Body of pancreas (tissue), 4 donors: Measurements from ENCODE around the gene MMRN1.

Experiments used
- CTCF ChIP-seq, 7 experiments: fragments of 450-650 bp in 4 of 7; fragments of 200-600 bp in 3 of 7; sonication (generic) in 3 of 7; IDR thresholded peaks; one replicate each; pipeline ENCODE4 v1.5.1; 2016 to 2019; ENCODE audit warnings: antibody characterized with exemption in 7 of 7
- POLR2A ChIP-seq, 3 donors: fragments of 450-650 bp; IDR thresholded peaks; one replicate each; pipeline ENCODE4 v1.6.1; 2016; ENCODE audit warnings: antibody characterized with exemption in 3 of 3, mild to moderate bottlenecking in 2 of 3

- no peak for TF ChIP-seq POLR2A (IDR thresholded peaks at IDR 0.05)
- no peak for TF ChIP-seq CTCF (IDR thresholded peaks at IDR 0.05)
Measured at GRCh38 chr4:89939994-89940393, 45.3 kb downstream of the MMRN1 start.
